Heart right ventricle (tissue), 16 donors: ENCODE measurements around the gene GJC1. TPM values are rescaled to one million over a fixed set of nuclear protein-coding genes. Genes with fewer than 3 reads are reported as not detected.

Experiments
- ATAC-seq, 8 donors: fragments of 200-7000 bp; cut with Tn5 transposase; one replicate each; pipeline ENCODE4 v1.9.1; 2020; ENCODE audit warnings: mild to moderate bottlenecking in 8 of 8, moderate library complexity in 8 of 8, moderate number of reproducible peaks in 1 of 8
- DNase-seq, 2 donors: peaks; one replicate each; pipeline ENCODE4 v3.0.0-alpha.2; 2020
- H3K27ac ChIP-seq, 10 donors: fragments of 200-600 bp; sonication (generic) in 2 of 10; one replicate each; pipeline versions ENCODE4 v1.5.0 to v1.8.0; 2020 to 2022; ENCODE audit warnings: mild to moderate bottlenecking in 3 of 10
- H3K27me3 ChIP-seq, 7 donors: fragments of 200-600 bp; one replicate each; pipeline ENCODE4 v1.8.0; 2021 to 2022; ENCODE audit warnings: mild to moderate bottlenecking in 2 of 7
- H3K36me3 ChIP-seq, 9 donors: fragments of 200-600 bp; sonication (generic) in 1 of 9; one replicate each; pipeline versions ENCODE4 v1.5.0 to v1.8.0; 2020 to 2022; ENCODE audit warnings: mild to moderate bottlenecking in 2 of 9
- H3K4me1 ChIP-seq, 9 donors: fragments of 200-600 bp; sonication (generic) in 1 of 9; one replicate each; pipeline versions ENCODE4 v1.5.0 to v1.8.0; 2020 to 2022; ENCODE audit warnings: mild to moderate bottlenecking in 4 of 9
- H3K4me3 ChIP-seq, 10 donors: fragments of 200-600 bp; sonication (generic) in 2 of 10; one replicate each; pipeline versions ENCODE4 v1.5.0 to v1.8.0; 2020 to 2022; ENCODE audit warnings: mild to moderate bottlenecking in 7 of 10, moderate library complexity in 2 of 10
- H3K9me3 ChIP-seq, 11 donors: fragments of 200-600 bp in 10 of 11; sonication (generic) in 2 of 11; one replicate each; pipeline versions ENCODE4 v1.5.0 to v1.8.0; 2013 to 2022; ENCODE audit warnings: mild to moderate bottlenecking in 2 of 11, control low read depth in 1 of 11, moderate library complexity in 1 of 11
- CTCF ChIP-seq, 9 donors: fragments of 200-600 bp; sonication (generic) in 2 of 9; IDR thresholded peaks; one replicate each; pipeline versions ENCODE4 v1.5.0 to v1.8.0; 2021 to 2022; ENCODE audit warnings: antibody characterized with exemption in 9 of 9, mild to moderate bottlenecking in 5 of 9, moderate library complexity in 1 of 9
- WGBS, 2 donors: extraction: QIAGEN DNeasy Blood & Tissue Kit; methylation state at CpG; one replicate each; pipeline ENCODE4 v1.1.7; 2013; ENCODE audit warnings: inconsistent platforms in 1 of 2; 5-methylcytosine and 5-hydroxymethylcytosine counted together
- intact Hi-C, 10 donors: fragments of 100-400 bp; cut with DNase I; formaldehyde crosslinking; loops; one replicate each; pipeline versions ENCODE4 v1.11.1 to v1.14.2; 2022
- polyA plus RNA-seq, 2 donors: library from polyadenylated mRNA; stranded (reverse); fragments of 200-250 nt; gene quantifications; one replicate each; pipeline ENCODE4 v1.2.3, GENCODE V29; 2013
- total RNA-seq, 10 donors: library from RNA; stranded (reverse); fragmentation: NEBNext Ultra II Directional in 3 of 10; extraction: Animal tissue kit (Norgen Biotek cat#: 25700) in 3 of 10; gene quantifications; one replicate each; pipeline versions ENCODE4 v1.2.1 to v1.2.4, GENCODE V29; 2021 to 2023
- donor health status: Arrhythmogenic right ventricular cardiomyopathy.
- donor health status: ischemic (EF 13 %, LVEDD 7.1; RV severe dilation, severe dysfunction).
- donor health status: healthy with polysubstance abuse.
- donor health status: DM: no; HTN: yes; CAD: no.
- donor health status: DM: no; HTN: no; CAD: no.
- donor health status: ischemic (EF 25% LVEDD 6.9; RV normal size, moderate dysfunction).
- donor health status: ischemic (EF 25% LVEDD 5.7; RV mildly dilated, moderate dysfunction).
- donor health status: healthy.
- donor health status: DM: yes; HTN: yes; CAD: no.
- donor health status: Ischemic cardiomyopathy.
- donor health status: ischemic (EF 35%, LVEDD 5.7; RV mildly dilated, moderate dysfunction).
- donor health status: nonischemic (EF 11% LVEDD 7.7; RV severe dilation, severe dysfunction).
- donor health status: DM: yes; HTN: yes; CAD: no.
- donor health status: PGD.
- donor health status: ischemic (EF 29% LVEDD 5.4; RV normal size, mild dysfunction).
- donor health status: nonischemic (EF 23%, LVEDD 6.1; RV moderate dilation, normal function).

Gene GJC1
- total and polyA plus RNA-seq, 12 donors, result 10.9 to 41.5 (median 20.1) TPM

GRCh38 chr17:44801880-44802279 lies 28.2 kb downstream of the GJC1 start:
- intact Hi-C loops, result no loop called here
- WGBS, 2 donors, result 58 to 78% methylated on average over 5 of the region's 5 CpGs
- Histone ChIP-seq H3K4me3 (no peak overlapping the region), H3K36me3 (peaks cover 0 to 62% (median 4%) of the 10 kb centered on the region in 9 donors), H3K27me3 (no peaks in the 10 kb centered on the region), H3K9me3 (no peaks in the 10 kb centered on the region), H3K27ac (peak overlapping the region in 9 of 10 donors; percentile 17 to 80 (median 72)), H3K4me1 (peaks cover 0 to 69% (median 36%) of the 10 kb centered on the region in 9 donors)
- DNase-seq (no peak), ATAC-seq (peak in 4 of 8 donors; percentile 26 to 60 (median 48))
- peak in 1 of 9 donors; percentile 13 for TF ChIP-seq CTCF (IDR thresholded peaks at IDR 0.05)

GRCh38 chr17:44798356-44798755 lies 31.7 kb downstream of the GJC1 start:
- H3K36me3 ChIP-seq, result peaks cover 0 to 30% (median 0%) of the 10 kb centered on the region in 9 donors
- ATAC-seq (peak in 2 of 8 donors; percentile 64 to 74), DNase-seq (no peak)
- no peak for TF ChIP-seq CTCF (IDR thresholded peaks at IDR 0.05)
- H3K9me3 ChIP-seq, result no peaks in the 10 kb centered on the region
- no peaks in the 10 kb centered on the region for H3K27me3 ChIP-seq
- WGBS, 2 donors, result 61 to 67% methylated on average over 2 of the region's 2 CpGs
- H3K4me3 ChIP-seq, result peak overlapping the region in 3 of 10 donors; percentile 8 to 18 (median 14)
- H3K4me1 ChIP-seq, result peaks cover 4 to 87% (median 52%) of the 10 kb centered on the region in 9 donors
- intact Hi-C loops, result no loop called here
- peak overlapping the region; percentile 42 to 85 (median 76) for H3K27ac ChIP-seq

GRCh38 chr17:44797802-44798201 lies 32.3 kb downstream of the GJC1 start:
- H3K4me3 ChIP-seq, result peak overlapping the region in 3 of 10 donors; percentile 8 to 18 (median 14)
- intact Hi-C loops, result no loop called here

GRCh38 chr17:44796731-44797130 lies 33.4 kb downstream of the GJC1 start:
- H3K27ac ChIP-seq, result peak overlapping the region in 8 of 10 donors; percentile 42 to 85 (median 74)
- peak overlapping the region in 1 of 10 donors; percentile 18 for H3K4me3 ChIP-seq
- H3K9me3 ChIP-seq, result no peaks in the 10 kb centered on the region
- H3K4me1 ChIP-seq, result peaks cover 4 to 75% (median 45%) of the 10 kb centered on the region in 9 donors
- intact Hi-C loops, result no loop called here
- 90 to 93% methylated on average over 9 of the region's 9 CpGs for WGBS, 2 donors
- no peaks in the 10 kb centered on the region for H3K27me3 ChIP-seq
- ATAC-seq (no peak), DNase-seq (no peak)
- peaks cover 0 to 19% (median 0%) of the 10 kb centered on the region in 9 donors for H3K36me3 ChIP-seq
- no peak for TF ChIP-seq CTCF (IDR thresholded peaks at IDR 0.05)

More at GRCh38 chr17:44797802-44798201, 32.3 kb downstream of the GJC1 start:
- ATAC-seq, result peak; percentile 25 to 76 (median 50)
- TF ChIP-seq CTCF (IDR thresholded peaks at IDR 0.05), result no peak
- DNase-seq, result no peak
- Histone ChIP-seq H3K9me3 (no peaks in the 10 kb centered on the region), H3K27me3 (no peaks in the 10 kb centered on the region), H3K36me3 (peaks cover 0 to 24% (median 0%) of the 10 kb centered on the region in 9 donors), H3K4me1 (peaks cover 4 to 82% (median 47%) of the 10 kb centered on the region in 9 donors), H3K27ac (peak overlapping the region; percentile 42 to 85 (median 76))
- WGBS, 2 donors, result 49 to 65% methylated on average over 11 of the region's 11 CpGs
